GM19328 (cell line): ENCODE results near the gene SAMD11.

Experiments used
- ATAC-seq: cut with Tn5 transposase; IDR thresholded peaks from one replicate; pipeline ENCODE4 v1.9.1; 2021; ENCODE audit warnings: mild to moderate bottlenecking, moderate library complexity; ENCODE audit not compliant: unreplicated experiment

Gene SAMD11

GRCh38 chr1:962381-963300, 38.9 kb downstream of the SAMD11 start:
- ATAC-seq: no peak

DNA sequence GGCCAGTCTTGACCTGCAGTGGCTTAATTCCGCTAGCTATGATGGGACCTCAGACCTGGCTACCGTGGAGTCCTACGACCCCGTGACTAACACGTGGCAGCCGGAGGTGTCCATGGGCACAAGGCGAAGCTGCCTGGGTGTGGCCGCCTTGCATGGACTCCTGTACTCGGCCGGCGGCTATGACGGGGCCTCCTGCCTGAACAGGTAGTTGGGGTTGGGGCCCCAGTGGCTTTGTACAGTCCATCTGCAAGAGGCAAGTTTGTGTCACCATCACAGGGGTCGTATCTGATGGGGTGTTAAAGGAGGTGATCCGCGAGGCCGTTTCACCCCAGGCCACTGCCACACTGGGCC, 39.6 kb downstream of the SAMD11 start:
- ATAC-seq: no peak

DNA sequence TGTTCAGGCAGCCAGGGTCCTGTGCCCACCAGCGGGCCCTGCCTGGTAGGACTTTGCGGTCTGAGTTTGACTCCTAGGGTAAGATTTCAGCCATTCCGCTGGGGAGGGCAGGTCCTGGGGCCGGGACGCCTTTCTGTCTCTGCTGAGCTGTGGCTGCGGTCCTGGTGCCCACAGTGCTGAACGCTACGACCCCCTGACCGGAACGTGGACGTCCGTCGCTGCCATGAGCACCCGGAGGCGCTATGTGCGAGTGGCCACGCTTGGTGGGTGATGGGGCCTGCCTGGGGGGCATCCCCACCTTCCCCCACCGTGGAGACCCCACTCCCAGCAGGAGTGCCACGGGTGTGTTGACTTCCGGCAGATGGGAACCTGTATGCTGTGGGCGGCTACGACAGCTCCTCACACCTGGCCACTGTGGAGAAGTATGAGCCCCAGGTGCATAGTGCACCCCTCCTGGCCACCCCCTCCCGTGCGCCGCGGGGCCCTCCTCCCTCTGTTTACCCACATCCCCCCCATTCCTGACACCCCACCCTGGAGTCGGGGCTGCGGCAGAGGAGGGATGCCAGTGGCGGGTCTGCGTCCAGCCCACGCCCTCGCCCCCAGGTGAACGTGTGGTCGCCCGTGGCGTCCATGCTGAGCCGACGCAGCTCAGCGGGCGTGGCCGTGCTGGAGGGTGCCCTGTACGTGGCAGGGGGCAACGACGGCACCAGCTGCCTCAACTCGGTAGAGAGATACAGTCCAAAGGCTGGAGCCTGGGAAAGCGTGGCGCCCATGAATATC, 40.2 kb downstream of the SAMD11 start:
- ATAC-seq: no peak

DNA sequence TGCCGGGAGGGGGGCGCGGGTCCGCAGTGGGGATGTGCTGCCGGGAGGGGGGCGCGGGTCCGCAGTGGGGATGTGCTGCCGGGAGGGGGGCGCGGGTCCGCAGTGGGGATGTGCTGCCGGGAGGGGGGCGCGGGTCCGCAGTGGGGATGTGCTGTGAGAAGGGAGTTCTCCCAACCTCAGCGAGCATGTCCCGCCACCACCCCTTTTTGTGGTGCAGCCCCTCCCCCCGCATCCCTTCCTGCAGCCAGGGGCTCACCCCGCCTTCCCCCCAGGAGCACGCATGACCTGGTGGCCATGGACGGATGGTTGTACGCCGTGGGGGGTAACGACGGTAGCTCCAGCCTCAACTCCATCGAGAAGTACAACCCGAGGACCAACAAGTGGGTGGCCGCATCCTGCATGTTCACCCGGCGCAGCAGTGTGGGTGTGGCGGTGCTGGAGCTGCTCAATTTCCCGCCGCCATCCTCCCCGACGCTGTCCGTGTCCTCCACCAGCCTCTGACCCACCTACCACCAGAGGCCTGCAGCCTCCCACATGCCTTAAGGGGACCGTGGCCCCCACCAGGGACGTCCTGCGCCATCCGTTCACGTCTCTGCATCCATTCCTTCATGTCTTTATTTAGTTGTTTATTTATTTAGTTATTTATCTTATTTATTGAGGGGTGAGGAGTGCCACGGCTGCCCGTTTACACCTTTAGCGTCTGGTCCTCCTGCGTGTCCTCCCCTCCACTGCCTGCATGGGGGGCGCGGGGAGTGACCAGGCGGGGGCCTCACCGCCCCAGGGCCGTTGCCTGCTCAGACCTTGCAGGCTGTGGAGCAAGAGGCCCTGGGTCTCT, 41.2 kb downstream of the SAMD11 start:
- no peak for ATAC-seq

DNA sequence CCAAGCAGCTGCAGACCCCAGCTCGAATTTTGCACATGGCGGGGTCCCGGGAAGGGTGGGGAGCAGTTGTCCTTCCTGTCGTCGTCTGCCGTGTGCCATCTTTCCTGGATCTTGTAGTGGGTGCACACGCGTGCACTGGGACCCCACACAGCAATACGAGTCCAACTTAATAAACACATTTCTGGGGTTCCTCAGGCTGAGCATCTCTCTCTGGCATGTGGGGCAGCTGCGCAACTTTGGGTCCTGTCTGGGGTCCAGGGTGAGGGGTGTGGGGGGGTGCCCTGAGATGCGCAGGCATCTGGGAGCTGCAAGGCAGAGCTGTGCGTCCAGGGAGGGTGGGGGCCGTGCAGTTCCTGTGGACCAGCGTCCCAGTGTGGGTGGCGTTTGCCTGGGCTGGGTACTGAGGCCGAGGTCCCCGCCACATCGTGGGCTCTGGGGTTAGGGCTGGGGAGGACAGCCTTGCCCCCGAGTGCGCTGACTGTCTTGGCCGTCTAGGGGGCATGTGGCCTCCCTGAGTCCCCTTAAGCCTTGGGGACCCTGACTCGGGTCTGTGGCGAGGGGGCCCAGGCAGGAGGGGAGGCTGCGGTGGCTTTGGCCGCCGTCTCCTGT, 41.9 kb downstream of the SAMD11 start:
- no peak for ATAC-seq

DNA sequence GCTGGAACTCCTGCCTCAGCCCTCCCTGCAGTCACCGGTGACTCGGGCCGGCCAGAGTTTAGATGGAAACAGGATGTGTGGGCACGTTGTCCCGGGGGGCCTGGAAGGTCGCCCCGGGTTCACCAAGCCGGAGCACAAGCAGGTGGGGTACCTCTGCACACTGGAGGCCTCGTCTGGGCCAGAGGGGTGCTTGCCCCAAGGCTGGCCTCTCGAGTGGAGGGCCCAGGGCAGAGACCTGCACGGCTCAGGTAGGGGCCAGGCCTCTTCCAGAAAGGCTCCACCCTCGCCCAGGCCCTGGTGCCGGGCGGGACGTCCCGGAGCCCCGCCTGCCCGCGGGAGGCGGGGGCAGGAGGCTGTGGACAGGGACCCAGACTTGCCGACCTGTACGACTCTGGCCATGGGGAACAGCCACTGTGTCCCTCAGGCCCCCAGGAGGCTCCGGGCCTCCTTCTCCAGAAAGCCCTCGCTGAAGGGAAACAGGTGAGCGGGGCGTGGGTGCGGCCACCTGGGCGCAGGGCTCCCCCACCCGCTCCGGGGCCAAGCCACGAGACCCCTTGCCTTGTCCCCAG, 42.5 kb downstream of the SAMD11 start, which contains the start of gene PLEKHN1:
Gene PLEKHN1 (plus strand): TSS at position 348 of the 569 bp plus-strand sequence. CDS start 50 bp downstream, at position 398.
- no peak for ATAC-seq

- no peak for ATAC-seq
These were observed 43.1 kb downstream of the SAMD11 start for GRCh38 chr1:966704-967300.

DNA sequence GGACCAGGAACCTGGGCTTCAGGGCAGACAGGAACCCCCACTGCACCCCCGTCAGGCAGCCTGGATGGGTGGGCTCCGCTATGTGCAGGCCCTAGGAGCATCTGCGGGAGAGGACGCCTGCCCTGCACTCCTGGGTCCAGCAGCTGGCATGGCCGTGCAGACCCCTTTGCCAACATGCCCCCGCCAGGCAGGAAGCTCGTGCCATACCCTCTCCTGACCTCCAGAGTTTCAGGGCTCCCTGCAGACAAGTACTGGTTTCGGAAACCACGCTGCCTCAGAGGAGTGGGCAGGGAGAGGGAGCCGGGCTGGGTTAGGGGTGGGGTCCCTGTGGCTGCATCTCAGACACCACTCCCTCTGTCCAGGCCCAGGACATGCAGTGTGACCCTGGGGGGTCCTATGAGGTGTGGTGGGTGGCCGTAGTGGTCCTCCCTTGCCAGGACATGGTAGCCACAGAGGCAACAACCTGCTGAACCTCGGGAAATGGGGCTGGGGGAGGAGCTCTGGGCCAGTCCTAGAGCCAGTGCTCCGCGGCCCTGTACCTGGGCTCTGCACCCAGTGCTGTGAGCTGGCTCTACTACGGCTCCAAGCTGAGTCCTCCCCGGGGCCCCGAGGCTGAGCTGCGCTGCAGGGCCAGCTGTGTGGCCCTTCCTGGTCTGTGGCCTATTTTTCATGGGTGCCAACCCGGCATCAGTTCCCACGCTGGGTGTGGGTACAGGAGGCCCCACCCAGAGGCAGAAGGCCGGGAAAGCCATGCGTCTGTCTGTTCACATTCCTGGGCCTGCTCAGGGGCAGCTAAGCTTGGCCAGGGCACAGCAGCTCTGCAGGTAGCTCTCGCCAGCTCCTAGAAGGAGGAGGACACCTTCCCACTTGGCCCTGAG, 44.0 kb downstream of the SAMD11 start:
- no peak for ATAC-seq

- ATAC-seq: no peak
These were observed 45.6 kb downstream of the SAMD11 start for GRCh38 chr1:969260-969855.

DNA sequence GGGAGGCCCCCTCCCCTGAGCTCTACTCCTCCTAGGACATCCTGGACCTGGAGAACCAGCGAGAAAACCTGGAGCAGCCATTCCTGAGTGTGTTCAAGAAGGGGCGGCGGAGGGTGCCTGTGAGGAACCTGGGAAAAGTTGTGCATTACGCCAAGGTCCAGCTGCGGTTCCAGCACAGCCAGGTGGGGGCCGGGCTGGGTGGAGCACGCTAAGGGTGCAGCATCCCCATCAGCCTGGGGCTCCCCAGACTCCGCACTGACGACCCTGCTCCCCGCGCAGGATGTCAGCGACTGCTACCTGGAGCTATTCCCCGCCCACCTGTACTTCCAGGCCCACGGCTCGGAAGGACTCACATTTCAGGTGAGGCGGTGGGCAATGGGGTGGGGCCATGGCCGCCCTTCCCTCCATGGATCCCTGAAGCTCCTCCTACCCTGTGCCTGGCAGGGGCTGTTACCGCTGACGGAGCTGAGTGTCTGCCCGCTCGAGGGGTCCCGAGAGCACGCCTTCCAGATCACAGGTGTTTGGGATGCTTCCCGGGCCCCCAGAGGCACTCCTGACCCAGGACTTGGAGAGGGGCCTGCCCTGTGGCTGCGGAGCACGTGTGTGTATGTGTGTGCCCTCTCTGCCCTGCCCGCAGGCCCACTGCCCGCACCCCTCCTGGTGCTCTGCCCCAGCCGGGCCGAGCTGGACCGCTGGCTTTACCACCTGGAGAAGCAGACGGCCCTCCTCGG, 46.7 kb downstream of the SAMD11 start:
- no peak for ATAC-seq

DNA sequence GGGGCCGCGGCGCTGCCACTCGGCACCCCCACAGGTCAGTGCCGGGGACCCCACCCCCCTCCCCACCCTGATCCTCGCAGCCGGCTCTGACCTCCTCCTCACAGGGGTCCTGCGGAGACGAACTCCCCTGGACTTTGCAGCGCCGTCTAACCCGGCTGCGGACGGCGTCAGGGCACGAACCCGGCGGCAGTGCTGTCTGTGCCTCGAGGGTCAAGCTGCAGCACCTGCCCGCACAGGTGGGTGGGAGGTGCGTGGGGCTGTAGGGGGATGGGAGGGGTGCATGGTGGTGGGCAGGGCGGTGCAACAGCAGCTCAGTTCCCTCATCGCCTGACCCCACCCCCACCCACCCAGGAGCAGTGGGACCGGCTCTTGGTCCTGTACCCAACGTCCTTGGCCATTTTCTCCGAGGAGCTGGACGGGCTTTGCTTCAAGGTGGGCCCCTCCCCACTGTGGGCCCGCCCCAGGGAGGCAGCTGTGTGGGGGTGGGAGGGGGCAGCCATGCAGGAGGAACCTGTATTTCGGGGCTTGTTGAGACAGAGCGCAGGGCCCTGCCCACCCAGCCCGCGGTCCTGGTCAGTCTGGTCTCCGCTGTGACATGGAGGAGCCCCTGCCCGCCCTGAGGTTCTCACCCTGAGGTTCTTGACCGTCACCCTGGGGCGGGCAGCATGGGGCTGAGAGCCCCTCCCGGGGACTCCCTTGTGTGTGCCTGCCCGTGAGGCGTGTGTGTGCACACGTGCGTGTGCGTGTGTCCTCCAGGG, 47.4 kb downstream of the SAMD11 start:
- ATAC-seq: no peak

DNA sequence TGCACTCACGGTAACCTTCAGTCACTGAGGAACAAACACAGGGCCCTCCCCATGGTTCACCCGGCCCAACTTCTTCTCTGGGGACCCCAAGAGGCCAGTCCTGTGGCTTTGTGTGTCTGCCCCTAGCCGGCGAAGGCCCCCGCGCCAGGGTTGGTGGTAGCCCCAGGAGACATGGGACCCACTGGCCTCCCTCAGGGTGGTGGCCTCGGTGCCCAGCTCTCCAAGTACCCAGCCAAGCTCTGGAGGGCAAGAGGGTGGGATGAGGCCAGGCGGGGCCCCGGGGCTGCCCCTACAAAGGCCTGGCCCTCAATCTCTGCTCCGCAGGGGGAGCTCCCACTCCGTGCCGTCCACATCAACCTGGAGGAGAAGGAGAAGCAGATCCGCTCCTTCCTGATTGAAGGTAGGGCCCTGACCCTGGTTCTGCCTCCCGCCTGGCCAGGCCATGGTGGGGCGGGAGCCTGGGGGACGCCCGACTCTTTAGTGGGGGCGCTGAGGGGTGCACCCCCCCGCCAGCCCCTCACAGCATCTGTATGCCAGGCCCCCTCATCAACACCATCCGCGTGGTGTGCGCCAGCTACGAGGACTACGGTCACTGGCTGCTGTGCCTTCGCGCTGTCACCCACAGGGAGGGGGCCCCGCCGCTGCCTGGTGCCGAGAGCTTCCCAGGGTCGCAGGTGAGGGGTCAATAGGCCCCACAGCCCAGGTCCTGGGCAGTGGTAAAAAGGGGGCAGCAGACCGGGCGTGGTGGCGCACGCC, 48.2 kb downstream of the SAMD11 start:
- ATAC-seq: no peak

- ATAC-seq: no peak
These were observed 49.2 kb downstream of the SAMD11 start for GRCh38 chr1:972726-973458.

GRCh38 chr1:973459-974292, 50.0 kb downstream of the SAMD11 start:
- no peak for ATAC-seq

DNA sequence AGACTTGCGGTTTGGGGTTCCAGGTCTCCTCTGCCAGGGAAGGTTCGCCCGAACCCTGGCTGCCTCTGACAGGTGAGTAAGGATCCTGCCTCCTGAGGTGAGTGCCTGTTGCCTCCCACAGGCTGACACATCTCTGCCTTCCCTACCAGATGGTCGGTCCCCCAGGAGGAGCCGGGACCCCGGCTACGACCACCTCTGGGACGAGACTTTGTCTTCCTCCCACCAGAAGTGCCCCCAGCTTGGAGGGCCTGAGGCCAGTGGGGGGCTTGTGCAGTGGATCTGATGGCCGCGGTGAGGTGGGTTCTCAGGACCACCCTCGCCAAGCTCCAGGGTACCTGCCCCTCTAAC, 50.5 kb downstream of the SAMD11 start:
- ATAC-seq: no peak
